Measurements from ENCODE around the gene PRMT3.

- TF ChIP-seq, protein P1, sequence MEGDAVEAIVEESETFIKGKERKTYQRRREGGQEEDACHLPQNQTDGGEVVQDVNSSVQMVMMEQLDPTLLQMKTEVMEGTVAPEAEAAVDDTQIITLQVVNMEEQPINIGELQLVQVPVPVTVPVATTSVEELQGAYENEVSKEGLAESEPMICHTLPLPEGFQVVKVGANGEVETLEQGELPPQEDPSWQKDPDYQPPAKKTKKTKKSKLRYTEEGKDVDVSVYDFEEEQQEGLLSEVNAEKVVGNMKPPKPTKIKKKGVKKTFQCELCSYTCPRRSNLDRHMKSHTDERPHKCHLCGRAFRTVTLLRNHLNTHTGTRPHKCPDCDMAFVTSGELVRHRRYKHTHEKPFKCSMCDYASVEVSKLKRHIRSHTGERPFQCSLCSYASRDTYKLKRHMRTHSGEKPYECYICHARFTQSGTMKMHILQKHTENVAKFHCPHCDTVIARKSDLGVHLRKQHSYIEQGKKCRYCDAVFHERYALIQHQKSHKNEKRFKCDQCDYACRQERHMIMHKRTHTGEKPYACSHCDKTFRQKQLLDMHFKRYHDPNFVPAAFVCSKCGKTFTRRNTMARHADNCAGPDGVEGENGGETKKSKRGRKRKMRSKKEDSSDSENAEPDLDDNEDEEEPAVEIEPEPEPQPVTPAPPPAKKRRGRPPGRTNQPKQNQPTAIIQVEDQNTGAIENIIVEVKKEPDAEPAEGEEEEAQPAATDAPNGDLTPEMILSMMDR (IDR thresholded peaks at IDR 0.05): peak in 2 of 3 experiments; percentile 45 to 55
- no peak for TF ChIP-seq POLR2A (IDR thresholded peaks at IDR 0.05)
- TF ChIP-seq POLR2AphosphoS5 (IDR thresholded peaks at IDR 0.05; ENCODE audit: insufficient read depth in 1 of 2, low read depth in 1 of 2): no peak
These were observed 33.6 kb upstream of the PRMT3 start for GRCh38 chr11:20353829-20354434.
